HEK293 (cell line): Measurements from ENCODE around the gene SLC35G6.

Experiments used
- PRDM2 ChIP-seq: fragments of 450-650 bp; formaldehyde crosslinking; IDR thresholded peaks from 2 replicates; pipeline ENCODE4 v1.5.1; 2016; ENCODE audit warnings: missing biosample characterization, missing genetic modification characterization, borderline replicate concordance
- REST ChIP-seq: fragments of 450-650 bp; formaldehyde crosslinking; IDR thresholded peaks from 2 replicates; pipeline ENCODE4 v1.5.1; 2016; ENCODE audit warnings: missing biosample characterization, missing genetic modification characterization
- SCRT2 ChIP-seq: fragments of 450-650 bp; formaldehyde crosslinking; IDR thresholded peaks from 2 replicates; pipeline ENCODE4 v1.5.1; 2016; ENCODE audit warnings: missing biosample characterization, missing genetic modification characterization
- ZBTB48 ChIP-seq: fragments of 450-650 bp; formaldehyde crosslinking; IDR thresholded peaks from 2 replicates; pipeline ENCODE4 v1.5.1; 2016; ENCODE audit warnings: missing biosample characterization, missing genetic modification characterization
- ZFP3 ChIP-seq: fragments of 450-650 bp; formaldehyde crosslinking; IDR thresholded peaks from 2 replicates; pipeline ENCODE4 v1.5.1; 2016; ENCODE audit warnings: low read depth, missing biosample characterization, missing genetic modification characterization
- ZIC2 ChIP-seq: fragments of 450-650 bp; formaldehyde crosslinking; IDR thresholded peaks from 2 replicates; pipeline ENCODE4 v1.5.1; 2016; ENCODE audit warnings: missing biosample characterization, missing genetic modification characterization
- ZNF140 ChIP-seq: fragments of 450-650 bp; formaldehyde crosslinking; IDR thresholded peaks from 2 replicates; pipeline ENCODE4 v1.5.1; 2016; ENCODE audit warnings: missing biosample characterization, missing genetic modification characterization
- ZNF148 ChIP-seq: fragments of 450-650 bp; formaldehyde crosslinking; IDR thresholded peaks from 2 replicates; pipeline ENCODE4 v1.5.0; 2017; ENCODE audit warnings: missing biosample characterization, missing genetic modification characterization, borderline replicate concordance
- ZNF169 ChIP-seq: fragments of 450-650 bp; formaldehyde crosslinking; IDR thresholded peaks from 2 replicates; pipeline ENCODE4 v1.5.1; 2016; ENCODE audit warnings: missing biosample characterization, missing genetic modification characterization
- ZNF175 ChIP-seq: fragments of 450-650 bp; formaldehyde crosslinking; IDR thresholded peaks from 2 replicates; pipeline ENCODE4 v1.5.1; 2016; ENCODE audit warnings: missing biosample characterization, missing genetic modification characterization
- ZNF18 ChIP-seq: fragments of 450-650 bp; formaldehyde crosslinking; IDR thresholded peaks from 2 replicates; pipeline ENCODE4 v1.5.1; 2016; ENCODE audit warnings: missing biosample characterization, missing genetic modification characterization
- ZNF2 ChIP-seq: fragments of 450-650 bp; formaldehyde crosslinking; IDR thresholded peaks from 2 replicates; pipeline ENCODE4 v1.5.1; 2016; ENCODE audit warnings: missing biosample characterization, missing genetic modification characterization
- ZNF239 ChIP-seq: fragments of 450-650 bp; formaldehyde crosslinking; IDR thresholded peaks from 2 replicates; pipeline ENCODE4 v1.5.1; 2016; ENCODE audit warnings: missing biosample characterization, missing genetic modification characterization
- ZNF24 ChIP-seq: fragments of 450-650 bp; formaldehyde crosslinking; IDR thresholded peaks from 2 replicates; pipeline ENCODE4 v1.5.1; 2016; ENCODE audit warnings: missing biosample characterization, missing genetic modification characterization
- ZNF248 ChIP-seq: fragments of 450-650 bp; formaldehyde crosslinking; IDR thresholded peaks from 2 replicates; pipeline ENCODE4 v1.5.1; 2017; ENCODE audit warnings: missing biosample characterization, missing genetic modification characterization
- ZNF274 ChIP-seq, 2 experiments: fragments of 200-500 bp in 1 of 2; fragments of 450-650 bp in 1 of 2; sonication (Bioruptor generic) in 1 of 2; formaldehyde crosslinking in 1 of 2; IDR thresholded peaks; 2 replicates each; pipeline versions ENCODE4 v1.5.1 to v1.6.1; 2014 to 2016; ENCODE audit warnings: borderline replicate concordance in 1 of 2, inconsistent platforms in 1 of 2, low read length in 1 of 2, missing biosample characterization in 1 of 2, missing genetic modification characterization in 1 of 2
- ZNF37A ChIP-seq: fragments of 450-650 bp; IDR thresholded peaks from 2 replicates; pipeline ENCODE4 v1.5.1; 2018; ENCODE audit warnings: missing biosample characterization, missing genetic modification characterization
- ZNF510 ChIP-seq: fragments of 450-650 bp; formaldehyde crosslinking; IDR thresholded peaks from 2 replicates; pipeline ENCODE4 v1.5.1; 2018; ENCODE audit warnings: mild to moderate bottlenecking, missing genetic modification characterization, missing biosample characterization; ENCODE audit not compliant: insufficient replicate concordance
- ZNF521 ChIP-seq: fragments of 450-650 bp; formaldehyde crosslinking; IDR thresholded peaks from 2 replicates; pipeline ENCODE4 v1.5.1; 2017; ENCODE audit warnings: missing biosample characterization, mild to moderate bottlenecking, missing genetic modification characterization
- ZNF600 ChIP-seq: fragments of 450-650 bp; formaldehyde crosslinking; IDR thresholded peaks from 2 replicates; pipeline ENCODE4 v1.5.1; 2016; ENCODE audit warnings: missing biosample characterization, missing genetic modification characterization
- ZNF658 ChIP-seq: fragments of 450-650 bp; formaldehyde crosslinking; IDR thresholded peaks from 2 replicates; pipeline ENCODE4; 2016; ENCODE audit warnings: missing biosample characterization, missing genetic modification characterization
- ZNF692 ChIP-seq: fragments of 450-650 bp; formaldehyde crosslinking; IDR thresholded peaks from 2 replicates; pipeline ENCODE4 v1.5.1; 2016; ENCODE audit warnings: missing biosample characterization, missing genetic modification characterization
- ZNF701 ChIP-seq: fragments of 450-650 bp; formaldehyde crosslinking; IDR thresholded peaks from 2 replicates; pipeline ENCODE4 v1.5.1; 2016; ENCODE audit warnings: missing biosample characterization, missing genetic modification characterization
- ZNF76 ChIP-seq: fragments of 450-650 bp; formaldehyde crosslinking; IDR thresholded peaks from 2 replicates; pipeline ENCODE4; 2016; ENCODE audit warnings: low read depth, missing biosample characterization, missing genetic modification characterization, borderline replicate concordance

SLC35G6 gene

GRCh38 chr17:7436556-7437368 lies 44.5 kb upstream of the SLC35G6 start (continued):
- TF ChIP-seq PRDM2 (no peak), ZNF140 (tag by site-specific recombination) (no peak), REST (tag by site-specific recombination) (no peak), ZNF18 (tag by site-specific recombination) (no peak), SCRT2 (tag by site-specific recombination) (no peak), ZNF175 (no peak), ZNF692 (tag by site-specific recombination) (0 out of 2 replicates have a peak, but pooled peaks have one; percentile 18), ZNF274 (IDR thresholded peaks at IDR 0.05; ENCODE audit: low read length) (no peak), ZNF274 (tag by site-specific recombination; IDR thresholded peaks at IDR 0.05; ENCODE audit: borderline replicate concordance) (no peak), ZNF148 (tag by site-specific recombination) (no peak), ZNF658 (no peak), ZNF37A (tag by site-specific recombination) (no peak), ZFP3 (tag by site-specific recombination) (no peak), ZNF24 (tag by site-specific recombination) (no peak), ZNF701 (tag by site-specific recombination) (no peak), ZNF169 (tag by site-specific recombination) (no peak), ZIC2 (tag by site-specific recombination) (no peak), ZNF76 (tag by site-specific recombination) (no peak), ZBTB48 (tag by site-specific recombination) (no peak), ZNF510 (no peak), ZNF2 (tag by site-specific recombination) (peak; percentile 23; the same call in 1 of the 2 replicates), ZNF239 (tag by site-specific recombination) (no peak), ZNF521 (tag by site-specific recombination) (no peak), ZNF248 (tag by site-specific recombination) (no peak), ZNF600 (tag by site-specific recombination) (peak; percentile 36; the same call in 1 of the 2 replicates)
